ENCODE measurements around the gene KLRG1. TPM values are rescaled to one million over a fixed set of nuclear protein-coding genes. Genes with fewer than 3 reads are reported as not detected.

Gene KLRG1
- total and polyA plus RNA-seq, 12 donors = 1.2 to 5.2 (median 2.8) TPM; not detected in 1

- no peaks in the 10 kb centered on the region for H3K36me3 ChIP-seq (replicated peaks in 1 of 2)
- TF ChIP-seq CTCF (IDR thresholded peaks at IDR 0.05) (no peak), POLR2A (IDR thresholded peaks at IDR 0.05) (no peak)
- H3K9me3 ChIP-seq (replicated peaks in 1 of 3) = no peaks in the 10 kb centered on the region
- WGBS, 4 donors = 77 to 100% (median 92%) methylated on average over 2 of the region's 2 CpGs
- H3K4me1 ChIP-seq (replicated peaks in 1 of 2) = no peaks in the 10 kb centered on the region
- no peak for DNase-seq
- H3K27ac ChIP-seq = no peak overlapping the region
- H3K27me3 ChIP-seq = no peaks in the 10 kb centered on the region
- H3K4me3 ChIP-seq = no peak overlapping the region
- intact Hi-C loops (cut with DNase I) = loop anchor here in 1 of 2 donors (10.0 kb wide), 1 partner anchor 79 kb away; no protein-coding TSS in a partner anchor
Measured at GRCh38 chr12:9033265-9033887, 44.0 kb downstream of the KLRG1 start.

- Histone ChIP-seq H3K27ac (no peak overlapping the region), H3K4me1 (replicated peaks in 1 of 2) (no peaks in the 10 kb centered on the region), H3K36me3 (replicated peaks in 1 of 2) (no peaks in the 10 kb centered on the region), H3K4me3 (no peak overlapping the region), H3K9me3 (replicated peaks in 1 of 3) (no peaks in the 10 kb centered on the region), H3K27me3 (no peaks in the 10 kb centered on the region)
- intact Hi-C loops (cut with DNase I) = loop anchor here in 1 of 2 donors (10.0 kb wide), 1 partner anchor 79 kb away; no protein-coding TSS in a partner anchor
- DNase-seq = no peak
- 92 to 97% (median 93%) methylated on average over 6 of the region's 6 CpGs for WGBS, 4 donors
- no peak for TF ChIP-seq CTCF (IDR thresholded peaks at IDR 0.05)
- no peak for TF ChIP-seq POLR2A (IDR thresholded peaks at IDR 0.05)
Measured at GRCh38 chr12:9034095-9034494, 44.7 kb downstream of the KLRG1 start.

GRCh38 chr12:9036227-9036626, 46.9 kb downstream of the KLRG1 start:
- H3K27ac ChIP-seq = no peak overlapping the region
- H3K36me3 ChIP-seq (replicated peaks in 1 of 2) = no peaks in the 10 kb centered on the region
- no peak for DNase-seq
- H3K27me3 ChIP-seq = no peaks in the 10 kb centered on the region
- intact Hi-C loops (cut with DNase I) = loop anchor here (5.0 to 10.0 kb wide), 2 partner anchors 81 to 84 kb away; no protein-coding TSS in a partner anchor
- H3K4me3 ChIP-seq = no peak overlapping the region
- TF ChIP-seq CTCF (IDR thresholded peaks at IDR 0.05) (no peak), POLR2A (IDR thresholded peaks at IDR 0.05) (no peak)
- WGBS, 4 donors = 72 to 79% (median 75%) methylated on average over 6 of the region's 6 CpGs
- no peaks in the 10 kb centered on the region for H3K9me3 ChIP-seq (replicated peaks in 1 of 3)
- H3K4me1 ChIP-seq (replicated peaks in 1 of 2) = no peaks in the 10 kb centered on the region

- Histone ChIP-seq H3K27me3 (no peaks in the 10 kb centered on the region), H3K4me1 (replicated peaks in 1 of 2) (peaks cover 4 to 5% of the 10 kb centered on the region in 2 donors), H3K27ac (no peak overlapping the region), H3K36me3 (replicated peaks in 1 of 2) (no peaks in the 10 kb centered on the region), H3K9me3 (replicated peaks in 1 of 3) (no peaks in the 10 kb centered on the region), H3K4me3 (no peak overlapping the region)
- WGBS, 4 donors = 81 to 87% (median 86%) methylated on average over 3 of the region's 3 CpGs
- intact Hi-C loops (cut with DNase I) = loop anchor here (5.0 to 10.0 kb wide), 2 partner anchors 83 to 85 kb away; no protein-coding TSS in a partner anchor
- TF ChIP-seq POLR2A (IDR thresholded peaks at IDR 0.05) = no peak
- TF ChIP-seq CTCF (IDR thresholded peaks at IDR 0.05) = no peak
- DNase-seq = no peak
Measured at GRCh38 chr12:9037431-9037830, 48.1 kb downstream of the KLRG1 start.
